NCI-H1417 (cell line): ENCODE measurements around the gene HLX.

Experiments used
- DNase-seq, 3 experiments: peaks; one replicate each; lab custom pipeline; 2025; lab: John Stamatoyannopoulos, UW

HLX gene

DNA sequence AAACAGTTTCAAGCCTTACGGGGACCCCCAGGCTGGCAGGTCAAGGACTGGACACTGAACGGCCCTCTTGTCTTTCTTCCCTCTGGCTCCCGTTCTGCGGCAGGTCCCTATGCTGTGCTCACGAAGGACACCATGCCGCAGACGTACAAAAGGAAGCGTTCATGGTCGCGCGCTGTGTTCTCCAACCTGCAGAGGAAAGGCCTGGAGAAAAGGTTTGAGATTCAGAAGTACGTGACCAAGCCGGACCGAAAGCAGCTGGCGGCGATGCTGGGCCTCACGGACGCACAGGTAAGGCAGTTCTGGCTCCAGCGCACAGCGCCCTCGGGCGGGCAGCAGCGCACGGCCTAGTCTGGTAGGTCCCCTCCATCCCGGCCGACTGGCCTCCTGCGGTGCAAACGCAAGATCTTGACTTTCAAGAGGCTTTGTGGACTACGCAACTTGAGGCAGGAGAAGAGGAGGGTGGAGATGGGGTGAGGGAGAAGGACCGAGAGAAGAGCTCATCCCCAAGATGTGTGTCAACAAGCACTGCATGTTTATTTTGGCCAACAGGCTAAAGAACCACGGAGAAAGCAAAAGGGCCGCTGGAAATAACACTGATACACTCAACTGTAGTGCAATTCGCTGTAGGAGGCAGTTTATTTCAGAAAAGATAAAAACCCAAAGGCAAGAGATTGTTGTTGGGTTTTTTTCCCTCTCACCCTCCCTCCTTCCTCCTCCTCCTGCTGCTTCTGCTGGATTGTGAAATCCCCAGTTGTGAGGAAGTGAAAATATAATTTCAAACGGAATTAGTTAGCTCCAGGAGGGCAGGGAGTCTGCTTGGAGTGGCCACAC lies 3.0 kb downstream of the HLX start:
- DNase-seq: no peak

DNA sequence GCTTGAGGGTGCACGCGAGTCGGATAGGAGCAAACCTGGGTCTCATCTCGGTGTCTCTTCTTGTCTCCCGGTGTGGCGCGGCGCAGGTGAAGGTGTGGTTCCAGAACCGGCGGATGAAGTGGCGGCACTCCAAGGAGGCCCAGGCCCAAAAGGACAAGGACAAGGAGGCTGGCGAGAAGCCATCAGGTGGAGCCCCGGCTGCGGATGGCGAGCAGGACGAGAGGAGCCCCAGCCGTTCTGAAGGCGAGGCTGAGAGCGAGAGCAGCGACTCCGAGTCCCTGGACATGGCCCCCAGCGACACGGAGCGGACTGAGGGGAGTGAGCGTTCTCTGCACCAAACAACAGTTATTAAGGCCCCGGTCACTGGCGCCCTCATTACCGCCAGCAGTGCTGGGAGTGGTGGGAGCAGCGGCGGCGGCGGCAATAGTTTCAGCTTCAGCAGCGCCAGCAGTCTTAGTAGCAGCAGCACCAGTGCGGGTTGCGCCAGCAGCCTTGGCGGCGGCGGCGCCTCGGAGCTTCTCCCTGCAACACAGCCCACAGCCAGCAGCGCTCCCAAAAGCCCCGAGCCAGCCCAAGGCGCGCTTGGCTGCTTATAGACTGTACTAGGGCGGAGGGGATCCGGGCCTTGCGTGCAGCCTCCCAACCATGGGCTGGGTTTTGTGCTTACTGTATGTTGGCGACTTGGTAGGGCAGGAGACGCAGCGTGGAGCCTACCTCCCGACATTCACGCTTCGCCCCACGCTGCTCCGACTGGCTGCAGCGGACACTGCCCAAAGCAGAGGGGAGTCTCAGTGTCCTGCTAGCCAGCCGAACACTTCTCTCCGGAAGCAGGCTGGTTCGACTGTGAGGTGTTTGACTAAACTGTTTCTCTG lies 5.1 kb downstream of the HLX start:
- no peak for DNase-seq

DNA sequence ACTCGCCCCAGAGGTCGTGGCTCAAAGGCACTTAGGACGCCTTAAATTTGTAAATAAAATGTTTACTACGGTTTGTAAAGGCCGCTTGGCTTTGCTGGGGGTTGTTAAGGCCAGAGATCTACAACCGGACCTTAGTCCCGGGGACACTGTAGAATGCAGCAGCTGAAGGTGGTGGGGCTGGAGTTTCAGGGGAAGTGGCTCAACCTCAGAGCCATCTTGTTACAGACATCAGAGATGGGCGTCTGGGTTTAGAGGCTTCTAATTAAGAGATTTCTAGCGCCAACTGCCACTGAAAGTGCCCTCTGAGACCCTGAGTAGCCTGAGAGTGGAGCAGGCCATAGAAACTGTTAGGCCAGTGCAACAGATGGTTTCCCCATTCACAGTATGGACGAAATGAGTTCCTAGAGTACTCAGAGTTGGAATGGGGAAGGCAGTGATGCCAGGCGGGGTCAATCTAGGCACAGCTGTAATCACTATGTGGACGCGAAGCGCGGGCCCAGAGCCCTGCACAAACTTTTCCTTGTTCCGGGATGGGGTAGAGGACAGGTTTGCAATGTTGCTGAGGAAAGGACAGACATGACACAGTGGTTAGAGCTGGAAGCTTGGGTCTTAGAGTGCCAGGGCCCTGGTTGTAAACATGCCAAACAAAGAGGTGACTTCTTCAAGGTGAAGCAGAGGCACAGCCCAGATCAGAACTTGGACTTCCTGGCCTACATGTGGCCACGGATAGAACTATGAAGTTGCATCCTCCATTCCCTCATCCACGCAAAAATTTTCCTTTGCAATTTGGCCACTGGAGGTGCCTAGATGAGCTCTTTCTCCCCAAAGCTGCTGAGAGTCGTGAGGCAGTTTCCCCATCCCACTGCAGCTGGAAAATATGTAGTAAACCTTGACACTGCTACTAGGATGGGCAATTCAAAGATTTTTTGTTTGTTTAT lies 6.0 kb downstream of the HLX start:
- no peak for DNase-seq

DNA sequence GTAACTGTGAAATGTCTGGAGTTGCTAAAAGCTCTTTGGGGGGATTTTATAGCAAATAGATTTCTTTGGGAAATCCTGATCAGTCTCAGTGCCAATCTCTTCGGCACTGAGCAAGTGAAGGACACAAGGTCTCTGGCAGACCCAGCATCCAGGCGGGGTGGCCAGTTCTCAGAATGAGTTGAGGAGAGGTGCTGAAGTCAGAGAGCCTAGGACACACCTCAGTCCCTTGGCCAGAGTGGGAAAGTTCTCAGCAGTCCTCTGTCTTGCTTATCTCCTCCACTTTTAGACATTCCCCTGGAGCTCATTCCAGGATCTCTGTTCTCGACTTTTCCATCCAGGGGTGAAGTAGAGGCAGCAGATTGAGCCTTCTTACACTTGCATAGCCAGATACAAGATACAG lies 6.7 kb downstream of the HLX start:
- DNase-seq: no peak

DNA sequence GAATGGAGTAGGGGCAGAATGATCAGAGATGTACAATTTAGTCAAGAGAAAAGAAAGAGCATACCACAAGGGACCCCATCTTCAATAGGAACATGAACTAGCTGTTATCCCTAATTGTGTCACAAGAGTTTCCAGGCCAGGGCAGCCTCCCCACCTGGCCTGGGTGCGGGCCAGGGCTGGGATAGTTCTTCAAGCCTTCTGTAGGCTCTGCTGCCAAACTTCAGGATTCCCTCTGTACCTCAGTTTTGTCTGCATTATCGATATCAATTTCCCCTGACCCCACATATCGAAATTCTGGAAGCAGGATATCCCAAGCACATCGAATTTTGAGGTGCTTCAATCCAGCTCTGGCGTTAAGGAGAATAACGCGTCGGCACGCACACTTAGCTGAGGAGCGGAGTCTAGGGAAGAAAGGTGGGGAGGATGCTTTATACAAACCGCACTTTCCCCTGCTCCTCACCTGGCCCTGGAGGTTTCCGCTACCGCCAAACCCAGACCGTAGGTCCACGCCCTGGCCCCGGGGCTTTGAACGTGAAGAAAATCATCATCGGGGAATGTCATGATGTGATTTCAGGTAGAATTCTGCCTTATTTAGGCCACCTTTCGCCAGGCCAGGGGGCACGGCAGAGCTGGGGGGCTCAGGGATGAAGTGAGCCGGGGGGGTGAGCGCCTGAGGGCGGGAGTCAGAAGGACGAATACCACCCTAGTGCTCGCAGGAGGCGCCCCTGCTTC lies 7.4 kb downstream of the HLX start:
- no peak for DNase-seq

DNA sequence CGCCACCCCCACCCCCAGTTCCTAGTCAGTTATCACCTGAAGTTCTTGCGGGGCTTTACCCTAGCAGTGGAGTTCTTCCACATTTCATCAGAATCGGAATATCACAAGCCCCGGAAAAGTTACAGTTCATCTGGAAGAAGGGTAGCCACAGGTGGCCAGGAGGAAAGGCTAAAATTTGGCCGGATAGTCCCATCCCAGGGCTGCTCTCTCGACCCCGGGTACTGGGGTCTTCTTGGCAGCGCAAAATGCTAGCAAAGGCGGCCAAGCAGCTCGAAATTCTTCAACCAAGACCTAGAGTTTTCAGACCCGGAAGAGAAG lies 7.9 kb downstream of the HLX start:
- DNase-seq: no peak

DNA sequence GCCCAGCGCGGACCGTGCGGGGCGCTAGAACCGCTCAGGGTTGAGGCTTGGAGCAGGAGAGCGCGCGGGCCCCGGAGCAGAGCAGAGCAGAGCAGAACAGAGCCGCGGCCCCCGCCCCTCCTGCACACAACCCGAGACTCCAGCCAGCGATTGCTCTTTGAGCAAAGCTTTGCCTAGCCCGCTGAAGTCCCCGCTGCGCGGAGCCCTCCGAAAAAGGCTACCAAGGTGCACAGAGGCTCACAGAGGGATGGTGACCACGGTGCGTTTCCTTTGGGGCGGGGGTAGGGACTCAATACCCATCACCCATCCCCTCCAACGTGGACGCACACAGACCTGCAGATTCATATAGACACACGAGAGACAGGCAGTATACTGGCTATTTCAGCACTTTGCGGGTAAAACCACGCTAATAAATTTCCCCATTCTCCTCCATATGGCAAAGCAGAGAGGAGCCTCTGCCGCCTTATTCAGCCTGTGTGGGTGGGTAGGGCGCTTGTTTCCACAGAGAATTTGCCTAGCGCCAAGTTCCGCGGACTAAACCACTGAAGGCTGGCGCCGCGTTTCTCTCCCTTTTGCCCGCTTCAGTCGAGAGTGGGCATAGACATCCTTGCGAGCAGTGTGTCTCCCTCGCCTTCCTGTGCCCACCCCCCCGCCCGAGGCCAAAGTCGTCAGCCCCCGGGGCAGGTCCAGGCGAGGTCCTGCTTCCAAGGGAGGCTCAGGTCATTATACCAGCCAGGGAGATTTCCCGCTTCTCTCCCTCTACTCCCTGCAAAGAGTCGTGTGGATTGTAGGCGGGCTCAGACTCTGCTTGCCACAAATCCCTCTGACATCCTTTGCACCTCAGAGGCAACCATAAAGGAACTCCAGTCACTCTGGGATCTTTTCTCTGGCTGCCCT lies 8.5 kb downstream of the HLX start:
- DNase-seq: no peak

DNA sequence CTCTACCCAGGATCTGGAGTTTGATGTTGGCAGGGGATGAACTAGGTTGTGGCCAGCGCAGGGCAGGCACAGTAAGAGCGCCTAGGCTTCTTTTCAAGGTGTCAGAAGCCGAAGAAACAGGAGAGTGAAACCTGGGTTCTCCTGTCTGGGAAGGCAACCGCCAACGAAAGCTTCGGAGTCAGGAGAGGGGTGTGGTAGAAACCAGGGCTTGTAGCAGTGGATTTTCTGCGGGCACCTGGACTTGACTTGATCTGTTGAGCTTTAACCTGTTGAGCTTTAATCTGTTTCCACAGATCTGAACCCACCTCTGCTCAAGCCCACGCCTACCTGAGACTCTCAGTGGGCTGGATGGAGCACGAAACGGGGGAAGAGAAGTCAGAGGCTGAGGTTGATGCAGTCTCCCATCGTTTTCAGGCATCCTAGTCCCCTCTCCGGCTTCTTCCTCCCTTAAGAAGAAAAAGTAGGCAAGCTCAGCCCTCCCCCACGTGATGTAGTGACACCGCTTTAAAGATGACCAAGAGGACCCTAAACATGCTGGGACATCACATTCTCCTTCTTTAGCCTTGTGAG lies 9.3 kb downstream of the HLX start:
- DNase-seq: no peak

DNA sequence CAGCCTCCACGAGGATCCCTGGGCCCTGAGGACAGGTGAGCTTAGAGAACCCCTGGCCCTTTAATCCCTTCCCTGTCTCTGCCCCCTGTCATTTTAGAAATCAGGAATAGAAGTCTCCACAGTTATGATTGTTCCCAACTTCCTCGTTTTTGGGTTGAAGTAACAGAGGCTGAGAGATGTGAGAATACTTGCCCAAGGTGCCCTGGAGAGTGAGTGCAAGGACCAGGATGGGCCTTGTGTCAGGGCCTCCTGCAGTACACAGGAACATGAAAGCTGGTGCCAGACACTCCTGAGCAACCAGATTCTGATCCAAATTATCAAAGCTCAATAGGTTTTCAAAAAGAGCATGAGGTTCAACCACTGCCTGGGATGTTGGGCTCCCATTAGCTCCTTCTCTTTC lies 10.1 kb downstream of the HLX start:
- DNase-seq: no peak

DNA sequence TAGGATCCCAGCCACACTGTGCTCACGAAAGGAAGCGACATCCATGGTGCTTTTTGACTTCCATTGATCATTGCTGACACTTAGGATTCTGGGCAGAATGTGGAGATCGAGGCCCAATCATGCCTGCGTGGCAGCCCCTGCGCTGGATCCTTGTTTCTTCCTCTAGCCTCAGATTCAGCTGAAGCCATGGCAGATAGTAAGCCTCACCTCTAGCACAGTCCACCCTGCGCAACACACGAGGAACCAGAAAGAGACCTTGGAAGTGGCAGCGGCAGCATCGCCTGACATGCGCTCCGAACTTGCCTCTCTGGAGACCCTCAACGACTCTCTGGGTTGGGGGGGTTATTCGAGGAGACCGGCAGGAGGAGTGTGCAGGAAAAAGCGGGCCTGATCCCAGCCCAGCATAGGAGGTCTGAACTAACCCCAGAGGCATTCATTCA lies 10.6 kb downstream of the HLX start:
- no peak for DNase-seq

DNA sequence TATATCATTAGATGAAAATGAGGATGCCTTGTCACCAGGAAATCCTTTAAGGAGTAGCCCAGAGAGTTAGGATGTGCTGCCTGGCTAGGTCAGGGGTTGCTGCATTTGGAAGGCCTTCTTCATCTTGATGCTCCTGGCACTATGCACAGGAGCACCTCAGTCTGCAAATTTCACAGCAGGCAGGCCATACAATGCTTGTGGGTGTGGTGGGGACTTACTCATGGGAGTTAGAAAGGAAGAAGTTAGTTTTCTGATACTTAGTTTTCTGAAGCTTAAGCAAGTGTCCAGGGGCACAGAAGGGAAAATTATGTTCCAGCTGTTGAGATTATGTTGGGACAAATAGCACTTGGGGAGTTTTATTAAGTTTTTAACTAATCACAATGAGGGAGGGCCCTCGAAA lies 11.4 kb downstream of the HLX start:
- DNase-seq: no peak

DNA sequence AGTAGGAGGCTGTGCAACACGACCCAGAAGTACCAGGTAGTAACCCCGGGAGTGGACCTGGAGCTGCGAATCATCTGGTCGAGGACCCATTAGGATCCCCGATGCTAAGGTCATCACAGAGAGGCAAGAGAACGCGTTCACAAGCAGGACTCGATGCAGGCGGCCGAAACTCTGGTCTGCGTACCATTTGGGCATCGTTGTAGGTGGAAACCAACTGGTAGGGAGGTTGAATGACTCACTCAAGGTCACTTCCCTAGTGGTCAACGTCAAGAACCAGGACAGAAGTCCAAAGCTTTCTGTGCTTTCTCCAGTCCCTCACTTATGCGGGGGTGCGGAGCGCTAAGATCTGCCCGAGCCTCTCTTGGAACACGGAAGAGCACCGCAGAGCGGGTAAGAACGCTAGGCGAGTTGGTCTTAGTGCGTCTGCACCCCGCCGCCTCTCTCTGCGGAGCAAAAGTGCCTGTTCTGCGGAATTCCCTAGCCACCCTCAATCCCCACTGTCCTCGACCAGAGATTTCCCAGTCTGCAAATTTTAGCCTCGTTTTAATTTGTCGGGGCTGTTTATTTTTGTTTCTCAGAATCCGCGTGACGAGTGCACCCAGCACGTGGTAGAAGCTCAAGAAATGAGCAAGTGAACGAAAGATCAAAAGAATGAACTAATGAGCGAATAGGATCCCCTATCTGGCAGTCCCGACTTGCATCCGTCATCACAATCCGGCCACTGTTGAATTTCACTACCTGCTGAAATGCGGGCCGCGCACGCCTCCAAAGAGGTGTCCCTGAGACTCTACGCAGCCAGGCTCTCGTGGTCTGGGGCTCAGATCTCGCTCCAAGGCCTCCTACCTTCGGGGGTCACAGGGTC lies 12.2 kb downstream of the HLX start:
- DNase-seq: no peak

DNA sequence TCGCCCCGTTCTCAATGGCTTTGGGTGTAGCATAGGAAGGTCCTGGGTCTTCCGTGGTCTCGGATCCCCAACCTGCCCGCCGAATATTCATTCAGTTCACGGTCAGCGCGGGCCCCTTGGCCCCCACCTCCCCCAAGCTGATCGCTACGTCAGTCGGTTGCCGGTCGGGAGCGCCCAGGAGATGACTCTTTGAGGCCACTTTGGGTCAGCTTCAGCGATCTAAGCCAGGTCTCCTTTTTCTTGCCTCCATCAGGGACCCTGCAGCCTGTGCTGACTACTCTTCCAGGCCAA lies 12.8 kb downstream of the HLX start:
- DNase-seq: no peak

DNA sequence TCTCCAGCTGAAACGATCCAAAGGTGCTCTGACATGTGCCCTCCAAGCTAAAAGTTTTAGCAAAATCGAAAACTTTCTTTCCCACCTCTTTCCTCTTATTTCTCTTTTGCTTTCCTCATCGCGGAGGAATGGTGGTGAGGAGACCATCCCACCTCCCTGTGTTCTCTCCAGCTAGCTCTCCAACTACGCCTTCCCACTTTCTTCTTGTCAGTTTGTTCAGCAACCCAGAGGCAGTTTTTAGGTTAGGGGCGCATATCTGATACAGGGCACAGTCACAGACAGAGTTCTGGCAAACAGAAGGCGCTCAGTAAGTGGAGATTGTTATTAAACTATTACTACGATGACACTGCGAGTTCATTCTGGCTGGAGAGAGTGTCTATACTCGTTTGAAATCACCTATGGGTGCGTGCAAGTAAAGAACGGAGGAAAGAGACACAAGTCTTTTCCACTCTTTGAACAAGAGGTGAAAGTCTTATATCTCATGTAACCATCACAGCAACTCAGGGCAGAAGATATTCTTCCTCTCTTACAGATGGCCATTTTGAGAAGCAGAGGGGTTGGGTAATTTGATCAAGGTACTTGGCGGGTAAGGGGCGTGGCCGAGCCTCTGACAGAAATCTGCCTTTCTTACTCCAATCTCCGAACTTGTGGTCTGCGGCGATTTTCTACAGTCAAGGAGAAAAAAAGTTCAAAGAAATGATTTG lies 13.9 kb downstream of the HLX start:
- no peak for DNase-seq

DNA sequence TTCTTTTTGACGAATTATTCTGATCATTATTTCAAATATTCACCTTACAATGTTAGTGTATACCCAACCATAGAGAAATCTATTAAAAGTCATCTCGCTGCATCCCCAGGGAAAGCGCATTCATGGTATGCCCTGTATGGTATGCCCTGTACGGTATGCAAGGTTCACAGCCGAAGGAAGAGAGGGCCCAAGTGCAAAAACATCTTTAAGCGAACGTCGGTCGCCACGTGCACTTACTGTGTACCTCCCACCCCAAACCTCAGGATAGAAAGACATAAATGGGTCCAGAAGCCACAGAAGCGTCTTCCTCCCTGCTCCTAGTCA lies 14.4 kb downstream of the HLX start:
- no peak for DNase-seq

DNA sequence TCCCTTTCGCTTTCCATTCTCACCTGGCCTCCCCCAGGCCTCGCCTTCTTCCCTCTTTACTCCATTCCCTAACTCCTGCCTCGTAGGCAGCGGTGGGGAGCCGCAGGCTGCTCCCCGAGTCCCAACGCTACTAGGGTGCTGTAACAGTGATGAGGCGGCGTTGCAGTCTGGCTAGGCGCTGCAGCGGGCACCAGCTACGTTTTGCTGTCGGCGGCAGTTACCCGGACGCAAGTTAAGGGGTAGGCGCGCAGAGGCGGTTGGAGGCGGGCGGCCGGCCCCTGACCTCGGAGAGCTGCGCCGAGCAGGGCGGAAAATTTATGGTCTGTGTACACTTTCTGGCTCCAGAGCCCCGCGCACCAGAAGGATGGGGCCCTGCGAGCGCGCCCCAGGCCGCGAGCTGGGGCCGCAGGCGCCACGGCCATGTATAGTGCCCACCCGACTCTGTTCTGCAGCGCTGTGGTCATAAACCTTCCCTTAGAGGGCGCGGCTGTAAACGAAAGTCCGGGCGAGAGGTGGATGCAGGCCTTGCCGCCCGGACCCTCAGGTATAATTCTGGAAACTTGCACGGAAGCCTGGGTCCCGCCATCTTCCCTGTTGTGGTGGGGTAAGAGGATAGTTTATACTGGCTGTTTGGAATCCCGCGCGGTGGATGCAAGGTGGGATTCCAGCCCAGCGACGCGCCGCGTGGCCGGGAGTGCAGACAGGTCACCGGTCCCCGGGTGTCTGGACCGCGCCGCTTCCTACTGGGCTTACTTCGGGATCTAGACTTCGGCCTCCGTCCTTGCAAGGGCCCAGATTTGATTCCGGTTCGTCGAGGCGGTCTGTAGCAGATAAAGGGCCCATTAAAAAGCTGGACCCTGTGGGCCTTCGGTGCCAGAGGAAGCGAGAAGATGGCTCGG lies 15.0 kb downstream of the HLX start:
- no peak for DNase-seq

DNA sequence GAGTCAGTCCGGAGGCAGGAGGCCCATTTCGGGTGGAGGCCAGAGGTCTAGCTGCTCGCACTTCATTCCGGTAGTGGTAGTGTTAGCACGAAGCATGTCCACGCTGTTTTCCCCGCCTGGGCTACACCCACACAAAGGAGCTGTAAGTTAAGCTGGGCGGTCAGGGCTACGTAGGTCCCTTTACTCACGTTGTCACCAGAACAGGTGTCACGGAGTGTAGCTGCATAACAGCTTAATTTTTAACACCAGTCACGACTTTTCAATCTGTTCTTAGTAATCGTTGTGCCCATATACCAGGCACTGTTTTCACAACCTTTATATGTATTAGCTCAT lies 15.6 kb downstream of the HLX start:
- DNase-seq: no peak

DNA sequence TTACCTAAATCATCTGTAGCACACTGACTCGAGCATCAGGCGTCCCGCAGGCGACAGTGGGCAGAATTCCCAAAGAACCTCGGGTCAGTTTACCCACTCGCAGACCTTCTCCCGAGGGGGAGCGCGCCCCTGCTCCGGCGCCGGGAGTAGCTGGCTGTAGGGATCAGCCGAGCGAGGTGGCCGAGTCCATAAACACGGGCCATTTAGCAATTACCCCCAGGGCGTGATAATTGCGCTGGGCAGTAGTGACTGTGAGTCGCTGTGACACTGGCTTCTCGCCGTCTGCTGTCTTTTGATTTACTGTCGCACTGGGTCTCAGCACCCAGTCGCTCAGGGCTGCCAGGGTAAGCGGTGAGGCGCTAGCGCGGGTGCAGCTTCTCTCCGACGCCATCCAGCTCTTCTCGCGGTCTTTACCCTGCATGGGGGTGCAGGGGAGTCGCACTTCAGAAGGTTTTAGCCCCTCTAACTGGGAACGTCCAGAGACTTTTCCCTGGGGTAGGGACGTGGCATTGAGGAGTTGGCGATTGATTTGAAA lies 16.2 kb downstream of the HLX start:
- DNase-seq: no peak
